Heart left ventricle (tissue), 13 donors: Measurements from ENCODE around the gene THY1.

Experiments used
- CTCF ChIP-seq, 12 donors: fragments of 200-600 bp; sonication (generic) in 4 of 12; IDR thresholded peaks; one replicate each; pipeline versions ENCODE4 v1.5.0 to v1.8.0; 2018 to 2022; ENCODE audit warnings: antibody characterized with exemption in 12 of 12, mild to moderate bottlenecking in 5 of 12
- POLR2A ChIP-seq, 2 donors: fragments of 450-650 bp; IDR thresholded peaks; one replicate each; pipeline ENCODE4 v1.6.1; 2017; ENCODE audit warnings: antibody characterized with exemption in 2 of 2, mild to moderate bottlenecking in 2 of 2, moderate library complexity in 2 of 2
- donor health status: ischemic (EF 13 %, LVEDD 7.1; RV severe dilation, severe dysfunction).
- donor health status: DM: no; HTN: yes; CAD: no.
- donor health status: DM: no; HTN: no; CAD: no.
- donor health status: ischemic (EF 25% LVEDD 6.9; RV normal size, moderate dysfunction).
- donor health status: ischemic (EF 25% LVEDD 5.7; RV mildly dilated, moderate dysfunction).
- donor health status: ischemic (EF 35%, LVEDD 5.7; RV mildly dilated, moderate dysfunction).
- donor health status: nonischemic (EF 11% LVEDD 7.7; RV severe dilation, severe dysfunction).
- donor health status: DM: yes; HTN: yes; CAD: no.
- donor health status: PGD.
- donor health status: ischemic (EF 29% LVEDD 5.4; RV normal size, mild dysfunction).
- donor health status: nonischemic (EF 23%, LVEDD 6.1; RV moderate dilation, normal function).

GRCh38 chr11:119377961-119378667 lies 44.9 kb downstream of the THY1 start:
- TF ChIP-seq CTCF (IDR thresholded peaks at IDR 0.05) (no peak), POLR2A (IDR thresholded peaks at IDR 0.05) (no peak)
